Right renal cortex interstitium (tissue), 3 donors: Measurements from ENCODE around the gene FLYWCH1. TPM values are rescaled to one million over a fixed set of nuclear protein-coding genes. Genes with fewer than 3 reads are reported as not detected.

Experiments used
- DNase-seq, 3 donors: peaks; one replicate each; pipeline ENCODE4 v3.0.0-alpha.2; 2013; ENCODE audit warnings: low read depth in 3 of 3, low spot score in 2 of 3
- polyA plus RNA-seq, 3 donors: library from polyadenylated mRNA; unstranded; fragments of 120-200 nt; gene quantifications; one replicate each; pipeline ENCODE4 v1.2.1, GENCODE V29; 2013; ENCODE audit not compliant: insufficient read length in 3 of 3

FLYWCH1 gene
- polyA plus RNA-seq, 3 donors: 13.1 to 16.3 (median 14.6) TPM

DNA sequence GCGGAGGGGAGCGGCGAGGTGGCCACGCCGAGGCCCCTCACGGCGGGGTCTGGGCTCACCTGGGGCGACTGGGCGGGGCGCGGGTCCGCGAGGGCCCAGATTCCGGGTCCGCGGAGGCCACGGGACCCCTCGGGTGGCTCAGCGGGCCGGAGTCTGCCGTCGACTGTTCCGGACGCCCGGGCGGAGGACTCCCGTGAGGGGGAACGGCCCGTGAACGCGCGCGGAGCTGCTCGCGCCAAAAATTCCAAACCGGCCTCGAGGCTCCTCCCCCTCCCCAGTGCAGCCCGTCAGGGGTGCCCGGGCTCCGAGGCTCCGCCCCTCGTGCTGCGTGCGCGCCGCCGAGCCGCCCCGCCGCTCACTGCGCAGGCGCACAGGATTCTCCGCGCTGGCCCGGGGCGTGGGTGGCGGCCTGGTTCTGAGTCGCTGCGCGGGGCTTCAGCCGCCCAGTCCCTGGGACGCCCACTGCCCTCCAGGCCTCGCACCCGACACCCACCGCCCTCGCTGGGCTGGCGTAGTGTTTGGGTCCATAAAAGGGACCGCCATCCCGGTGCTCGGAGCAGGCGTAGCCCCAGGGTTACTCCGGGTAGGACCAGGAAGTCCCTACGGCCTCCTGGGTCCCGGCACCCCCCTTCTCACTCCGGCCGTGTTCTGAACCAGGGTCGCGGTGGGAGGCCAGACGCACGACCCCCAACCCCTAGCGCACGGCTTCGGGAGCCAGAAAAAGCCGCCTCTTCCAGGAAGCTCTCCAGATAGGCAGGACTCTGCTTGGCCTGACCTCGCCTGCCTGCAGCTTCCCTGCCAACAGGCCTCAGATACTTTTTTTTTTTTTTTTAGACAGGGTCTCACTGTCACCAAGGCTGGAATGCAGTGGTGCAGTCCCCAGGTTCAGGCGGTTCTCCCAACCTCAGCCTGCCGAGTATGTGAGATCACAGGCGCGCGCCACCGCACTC, 68.8 kb downstream of the FLYWCH1 start, which contains the start of gene PKMYT1:
PKMYT1 (minus strand) TSS at position 220 of the 950 bp plus-strand sequence. CDS start 789 bp downstream, outside the sequence.
- DNase-seq: peak in 2 of 3 donors; percentile 74 to 81

DNA sequence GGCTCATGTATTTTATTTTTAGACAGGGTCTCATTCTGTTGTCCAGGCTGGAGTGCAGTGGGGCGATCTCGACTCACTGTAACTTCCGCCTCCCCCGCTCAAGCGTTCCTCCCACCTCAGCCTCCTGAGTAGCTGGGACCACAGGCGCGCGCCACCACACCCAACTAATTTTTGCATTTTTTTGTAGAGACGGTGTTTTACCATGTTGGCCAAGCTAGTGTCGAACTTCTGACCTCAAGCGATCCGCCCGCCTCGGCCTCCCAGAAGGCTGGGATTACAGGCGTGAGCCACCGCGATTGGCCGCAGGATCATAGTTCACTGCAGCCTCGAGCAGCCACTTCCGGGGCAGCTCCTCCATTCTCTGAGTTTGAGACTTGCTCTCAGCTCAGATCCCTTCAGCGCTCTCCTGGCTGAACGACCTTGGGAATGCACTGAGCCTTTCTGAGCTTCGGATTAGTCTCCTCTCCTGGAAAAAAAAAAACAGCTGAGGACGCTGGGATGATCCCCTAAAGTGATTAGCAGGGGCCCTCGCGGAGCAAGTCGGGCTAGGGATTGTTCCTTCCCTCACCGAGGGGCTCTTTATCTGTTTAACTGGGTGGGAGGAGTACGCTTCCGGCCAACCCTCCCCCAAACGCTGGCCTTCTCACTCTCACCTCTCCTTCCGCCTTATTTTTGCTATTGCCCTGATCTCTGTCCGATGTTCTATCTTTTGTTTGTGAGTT, 69.6 kb downstream of the FLYWCH1 start:
- DNase-seq: no peak

DNA sequence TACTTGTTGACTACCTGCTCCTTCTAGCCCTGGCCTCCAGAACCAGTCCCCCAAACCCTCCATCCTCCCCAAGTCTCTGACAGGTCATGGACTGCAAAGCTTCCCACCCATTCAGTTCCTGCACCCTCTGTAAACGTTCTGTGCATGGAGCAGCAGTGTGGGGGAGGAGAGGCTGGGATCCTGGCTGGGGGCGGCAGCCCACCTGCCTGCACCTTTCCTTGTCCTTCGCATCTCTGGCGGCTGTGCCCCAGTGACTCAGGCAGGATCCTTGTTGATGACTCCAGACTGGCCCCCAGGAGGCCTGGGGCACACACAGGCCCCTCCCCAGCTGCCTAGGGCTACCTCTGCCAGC, 70.1 kb downstream of the FLYWCH1 start:
- DNase-seq: no peak

DNA sequence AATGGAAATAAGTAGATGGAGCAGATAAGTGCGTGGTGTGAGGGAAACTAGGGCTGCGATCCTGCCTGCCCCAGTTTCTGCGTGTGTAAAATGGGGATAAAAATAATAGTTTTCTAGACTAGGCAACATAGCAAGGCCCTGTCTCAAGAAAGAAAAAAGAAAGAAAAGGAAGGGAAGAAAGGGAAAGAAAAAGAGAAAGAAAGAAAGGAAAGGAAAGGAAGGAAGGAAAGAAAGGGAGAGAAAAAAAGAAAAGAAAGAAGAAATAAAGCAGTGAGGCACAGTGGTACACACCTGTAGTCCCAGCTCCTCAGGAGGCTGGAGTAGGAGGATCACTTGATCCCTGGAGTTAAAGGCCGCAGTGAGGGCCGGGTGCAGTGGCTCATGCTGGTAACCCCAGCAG, 70.7 kb downstream of the FLYWCH1 start:
- DNase-seq: no peak

DNA sequence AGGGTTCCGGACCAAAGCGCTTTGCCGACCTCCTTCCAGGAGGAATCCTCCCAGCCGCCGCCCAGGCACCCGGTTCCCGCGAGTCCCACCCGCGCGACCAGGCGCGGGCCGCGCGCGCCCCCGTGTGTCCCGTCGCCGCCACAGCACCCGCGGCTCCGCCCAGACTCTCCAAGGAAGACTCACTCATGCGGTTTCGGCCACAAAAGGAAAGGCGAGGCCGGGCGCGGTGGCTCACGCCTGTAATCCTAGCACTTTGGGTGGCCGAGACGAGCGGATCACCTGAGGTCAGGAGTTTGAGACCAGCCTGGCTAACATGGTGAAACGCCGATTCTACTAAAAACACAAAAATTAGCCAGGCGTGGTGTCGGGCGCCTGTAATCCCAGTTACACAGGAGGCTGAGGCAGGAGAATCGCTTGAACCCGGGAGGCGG, 72.0 kb downstream of the FLYWCH1 start:
- no peak for DNase-seq

DNA sequence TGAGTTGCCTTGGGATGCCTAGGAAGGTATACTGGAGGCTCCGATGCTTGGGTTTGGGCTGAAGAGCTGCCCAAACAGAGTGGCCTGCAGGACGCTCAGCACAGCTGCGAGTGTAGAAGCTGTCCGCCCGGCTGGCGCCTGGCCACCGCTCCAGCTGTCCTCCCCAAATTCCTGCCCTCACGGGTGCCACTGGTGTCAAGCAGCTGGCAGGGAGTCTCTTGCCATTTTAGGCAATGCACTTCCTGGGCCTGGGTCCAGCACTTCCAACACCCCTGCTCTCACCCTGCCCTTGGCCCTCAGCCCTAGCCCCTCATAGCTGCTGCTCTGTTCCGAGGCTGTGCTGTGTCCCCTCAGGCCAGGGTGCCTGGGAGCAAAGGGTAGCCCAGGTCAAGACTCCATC, 73.7 kb downstream of the FLYWCH1 start:
- no peak for DNase-seq

DNA sequence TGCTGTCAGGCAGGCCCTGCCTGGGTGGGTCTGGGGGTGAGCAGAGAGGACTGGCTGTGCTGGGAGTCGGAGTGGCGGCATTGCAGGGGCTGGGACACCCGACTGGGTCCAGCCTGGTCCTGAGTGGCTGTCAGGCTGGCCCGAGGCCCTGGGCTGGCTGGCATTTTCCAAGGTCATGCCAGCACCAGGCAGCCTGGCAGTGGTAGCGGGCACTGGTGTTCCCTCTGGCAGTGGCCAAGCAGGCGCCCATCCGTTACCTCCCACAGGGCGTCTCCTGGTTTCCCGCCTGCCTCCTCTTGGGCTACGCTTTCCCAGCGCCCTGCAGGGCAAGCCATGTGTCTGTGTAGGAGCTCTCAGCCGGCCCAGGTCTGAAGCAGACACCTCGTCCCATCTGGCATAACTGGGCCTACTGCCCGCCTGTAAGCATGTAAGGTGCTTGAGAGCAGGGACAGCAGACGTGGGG, 74.2 kb downstream of the FLYWCH1 start:
- no peak for DNase-seq

DNA sequence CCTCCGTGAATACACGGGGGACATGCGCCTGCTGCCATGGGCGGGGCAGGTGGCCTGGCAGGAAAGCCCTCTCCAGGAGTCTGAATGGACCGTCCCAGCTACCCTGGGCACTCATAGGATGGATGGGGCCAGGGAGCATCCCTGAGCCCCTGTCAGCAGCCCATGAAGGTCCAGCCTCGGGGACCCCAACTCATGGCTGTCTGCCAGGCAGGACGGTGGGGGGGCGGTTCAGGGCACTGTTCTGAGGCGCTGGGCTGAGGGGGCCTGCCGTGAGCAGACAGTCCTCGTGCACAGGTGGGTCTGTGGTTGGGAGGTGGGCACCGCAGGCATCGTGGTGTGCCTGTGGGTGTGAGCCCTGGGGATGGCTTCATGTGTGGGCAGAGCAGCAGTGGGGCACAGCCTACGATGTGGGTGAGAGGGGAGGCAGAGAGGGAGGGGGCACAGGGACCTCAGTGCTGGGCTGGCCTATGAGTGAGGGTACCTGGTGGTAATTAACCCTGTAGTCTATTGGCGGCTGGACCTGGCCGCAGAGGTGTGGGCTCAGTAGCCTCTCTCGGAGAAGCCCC, 75.0 kb downstream of the FLYWCH1 start:
- no peak for DNase-seq

DNA sequence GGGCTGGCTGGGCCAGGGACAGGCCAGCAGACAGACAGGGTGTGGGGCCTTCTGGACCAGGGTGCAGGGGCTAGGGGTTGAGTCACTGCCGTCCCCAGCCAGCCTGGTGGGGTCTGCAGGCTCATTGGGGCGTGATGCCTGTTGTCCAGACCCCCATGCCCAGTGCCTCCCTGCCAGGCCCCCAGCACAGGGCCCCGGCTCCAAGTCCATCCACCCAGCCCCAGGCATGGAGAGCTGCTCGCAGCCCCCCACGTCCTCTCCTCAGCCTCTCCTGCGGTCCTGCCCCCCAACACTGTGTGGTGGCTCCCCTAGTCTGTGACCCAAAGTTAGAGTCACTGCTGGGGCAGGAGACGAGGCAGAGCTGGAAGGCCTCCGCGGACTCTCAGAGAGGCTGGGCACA, 75.6 kb downstream of the FLYWCH1 start:
- no peak for DNase-seq

DNA sequence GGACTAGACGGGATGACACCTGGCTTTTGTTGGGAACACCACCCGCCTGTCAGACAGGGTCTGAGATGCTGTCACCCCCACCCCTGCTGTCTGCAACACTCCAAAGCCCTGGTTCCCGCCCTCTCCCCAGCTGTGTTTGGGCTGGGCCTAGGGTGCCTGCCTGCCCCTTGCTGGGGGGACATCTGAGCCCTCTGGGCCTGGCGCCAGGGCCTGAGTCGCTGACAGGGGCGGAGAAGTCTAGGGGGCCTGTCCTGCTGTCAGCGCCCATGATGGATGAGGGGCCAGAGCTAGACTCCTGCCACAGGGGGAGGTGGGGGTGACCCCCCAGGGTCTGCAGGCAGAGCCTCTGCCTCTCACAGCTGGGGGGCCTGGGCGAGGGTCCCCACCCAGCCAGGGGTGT, 76.1 kb downstream of the FLYWCH1 start:
- DNase-seq: no peak

DNA sequence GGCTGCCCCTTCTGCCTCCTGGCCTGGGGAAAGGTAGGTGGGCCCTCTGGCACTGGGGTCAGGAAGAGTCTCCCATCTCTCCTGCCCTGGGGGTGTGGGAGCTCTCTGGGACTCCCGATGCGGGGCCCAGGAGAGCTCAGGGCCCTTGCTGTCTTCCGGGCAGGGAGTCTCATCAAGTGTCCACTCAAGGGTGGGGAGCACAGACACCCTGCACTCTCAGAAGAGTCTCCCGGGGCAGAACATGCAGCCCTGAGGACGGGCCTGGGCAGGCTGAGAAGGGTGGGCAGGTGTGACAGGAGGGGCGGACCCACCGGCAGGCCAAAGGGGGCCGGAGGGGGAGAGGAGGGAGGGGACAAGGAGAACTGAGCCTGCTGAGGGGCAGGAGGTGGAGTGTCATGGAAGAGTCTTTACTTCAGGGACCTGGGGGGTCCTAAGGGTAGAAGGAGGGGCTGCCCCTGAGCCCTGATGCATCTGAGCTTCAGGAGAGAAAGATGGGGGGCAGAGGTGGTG, 76.9 kb downstream of the FLYWCH1 start:
- no peak for DNase-seq

DNA sequence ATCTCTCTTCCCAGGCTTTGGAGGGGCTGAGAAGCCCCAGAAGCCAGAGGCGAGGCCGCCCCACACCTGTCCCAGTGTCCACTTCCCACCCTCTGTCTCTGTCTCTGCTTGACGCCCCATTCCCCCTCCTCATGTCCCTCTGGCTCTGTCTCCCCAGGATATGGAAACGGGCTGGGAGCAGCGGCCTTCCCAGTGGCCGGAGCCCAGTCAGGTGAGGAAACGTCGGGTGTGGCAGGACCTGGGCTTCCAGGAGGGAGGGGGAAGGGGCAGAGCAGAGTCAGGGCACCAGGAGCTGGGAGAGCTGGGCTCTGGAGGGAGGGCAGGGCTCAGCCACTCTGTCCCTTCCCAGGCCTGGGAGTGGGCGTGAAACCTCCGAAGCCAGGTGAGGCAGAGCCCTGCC, 79.2 kb downstream of the FLYWCH1 start:
- DNase-seq: no peak

DNA sequence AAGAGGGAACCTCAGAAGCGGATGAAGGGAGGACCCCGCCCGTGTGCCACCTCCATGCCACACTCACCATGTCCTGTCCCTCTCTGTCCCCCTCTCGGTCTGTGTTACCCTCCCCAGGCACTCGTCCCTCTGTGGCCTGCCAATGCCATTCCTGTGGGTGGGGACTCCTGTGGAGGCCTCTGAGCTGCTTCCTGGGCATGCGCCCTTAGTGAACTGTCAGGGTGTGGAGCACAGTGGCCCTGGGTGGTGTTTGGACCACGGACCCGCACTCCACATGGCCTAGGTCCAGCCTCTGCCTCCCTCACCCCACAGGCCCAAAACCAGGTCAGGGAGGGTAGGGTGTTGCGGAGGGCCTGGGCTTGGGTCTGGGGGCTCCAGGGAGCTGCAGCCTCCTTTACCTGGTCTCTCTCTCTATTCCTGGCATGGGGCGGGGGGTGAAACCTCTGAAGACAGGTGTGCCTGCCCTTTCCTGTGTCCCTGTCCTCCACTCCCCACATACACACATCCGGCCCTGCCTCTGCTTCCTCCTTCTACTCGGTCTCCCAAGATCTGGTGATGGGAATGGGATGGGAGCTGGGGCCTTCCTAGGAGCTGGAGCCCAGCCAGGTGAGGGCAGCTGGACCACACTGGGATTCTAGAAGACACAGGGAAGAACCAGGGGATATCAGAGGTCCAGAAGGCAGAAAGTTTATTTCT, 80.0 kb downstream of the FLYWCH1 start:
- no peak for DNase-seq

DNA sequence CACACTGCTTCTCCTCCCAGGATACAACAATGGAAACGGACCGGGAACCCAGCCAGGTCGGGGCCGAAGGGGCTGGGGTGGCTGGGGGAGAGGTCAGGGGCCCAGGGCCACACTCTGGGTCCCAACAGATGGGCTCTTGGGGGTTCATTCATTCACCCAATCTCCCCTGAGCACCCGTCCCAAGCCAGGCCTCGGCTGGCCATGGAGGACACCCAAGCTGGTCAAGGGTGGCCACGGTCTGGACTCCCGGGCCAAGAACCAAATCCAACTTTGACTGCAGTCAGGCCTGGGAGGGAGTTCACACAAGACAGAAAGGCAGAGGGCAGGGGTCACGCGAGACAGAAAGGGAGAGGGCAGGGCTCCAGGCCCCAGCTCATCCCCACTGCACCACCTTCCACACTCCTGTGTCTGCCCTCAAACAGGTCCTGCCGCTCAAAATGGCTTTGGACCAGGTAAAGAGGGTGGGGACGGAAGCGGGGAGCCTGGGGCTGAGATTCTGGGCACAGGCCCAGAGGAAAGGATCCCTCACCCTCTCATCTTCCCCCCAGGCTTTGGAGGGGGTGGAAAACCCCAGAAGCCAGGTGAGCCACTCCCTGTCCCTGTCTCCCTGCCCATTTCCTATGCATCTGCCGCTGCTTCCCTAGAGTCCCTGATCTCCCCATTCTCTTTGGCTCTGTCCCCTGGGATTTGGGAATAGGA, 80.8 kb downstream of the FLYWCH1 start:
- DNase-seq: no peak

DNA sequence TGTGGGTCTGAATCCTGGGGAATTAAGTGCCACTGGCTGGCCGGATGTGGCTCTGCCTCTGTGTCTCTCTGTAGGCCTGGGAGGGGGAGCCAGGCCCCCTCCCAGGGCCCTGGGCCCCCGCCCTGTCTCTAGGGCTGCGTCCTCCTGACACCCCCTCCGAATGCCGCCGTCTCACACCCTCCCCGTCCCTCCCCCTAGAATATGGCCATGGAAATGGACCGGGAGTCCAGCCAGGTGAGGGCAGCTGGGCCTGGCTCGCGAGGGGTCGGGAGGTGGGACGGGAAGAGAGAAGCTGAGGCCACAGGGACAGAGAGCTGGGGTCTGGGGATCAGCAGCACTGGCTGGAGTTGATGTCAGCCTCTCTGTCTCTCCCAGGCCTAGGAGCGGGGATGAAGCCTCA, 84.6 kb downstream of the FLYWCH1 start:
- no peak for DNase-seq

DNA sequence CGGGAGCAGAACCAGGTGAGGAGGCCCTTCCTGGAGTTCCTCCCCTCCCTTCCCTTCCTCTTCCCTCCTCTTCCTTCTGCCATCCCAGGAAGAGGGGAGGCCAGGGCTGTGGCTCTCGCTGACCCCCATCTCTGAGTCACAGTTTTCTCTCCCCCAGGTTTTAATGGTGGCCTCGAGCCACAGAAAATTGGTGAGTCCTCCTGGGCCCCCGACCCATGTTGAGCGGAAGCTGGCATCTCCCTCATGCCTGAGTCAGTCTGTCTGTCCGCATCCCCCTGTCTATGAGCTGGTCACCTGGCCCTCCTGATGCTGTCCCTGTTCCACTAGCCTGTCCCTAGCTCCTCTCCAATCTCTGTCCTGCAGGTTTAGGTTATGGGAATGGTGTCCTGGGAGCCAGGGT, 88.2 kb downstream of the FLYWCH1 start:
- DNase-seq: no peak

DNA sequence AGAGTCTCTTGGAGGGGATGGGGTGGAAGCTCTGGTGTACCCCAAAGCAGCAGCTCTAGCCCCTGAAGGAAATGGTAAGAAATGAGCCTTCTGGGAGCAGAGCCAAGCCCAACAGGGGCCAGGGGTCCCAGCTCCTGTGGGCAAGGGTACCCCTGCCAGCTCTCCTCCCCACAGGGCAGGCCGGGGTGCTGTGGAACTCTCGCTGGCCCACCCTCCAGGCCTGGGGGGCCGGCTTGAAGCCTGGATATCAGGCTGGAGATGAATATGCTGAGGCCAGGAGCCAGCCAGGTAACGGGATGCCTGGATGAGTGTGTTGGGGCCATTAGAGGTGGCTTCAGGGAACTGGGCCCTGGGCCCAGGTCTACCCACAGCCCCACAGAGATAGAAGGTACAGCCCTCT, 88.8 kb downstream of the FLYWCH1 start:
- DNase-seq: no peak
